Activated CD8-positive, alpha-beta memory T cell treated with anti-CD3 and anti-CD28 coated beads, Interleukin-2, amount 50 U/mL, for 1 hour (primary cell): ENCODE results near the gene PDE2A.

Experiments used
- DNase-seq: peaks from one replicate; pipeline ENCODE4 v3.0.0-alpha.2; 2020; ENCODE audit errors: extremely low read depth

The PDE2A gene

DNA sequence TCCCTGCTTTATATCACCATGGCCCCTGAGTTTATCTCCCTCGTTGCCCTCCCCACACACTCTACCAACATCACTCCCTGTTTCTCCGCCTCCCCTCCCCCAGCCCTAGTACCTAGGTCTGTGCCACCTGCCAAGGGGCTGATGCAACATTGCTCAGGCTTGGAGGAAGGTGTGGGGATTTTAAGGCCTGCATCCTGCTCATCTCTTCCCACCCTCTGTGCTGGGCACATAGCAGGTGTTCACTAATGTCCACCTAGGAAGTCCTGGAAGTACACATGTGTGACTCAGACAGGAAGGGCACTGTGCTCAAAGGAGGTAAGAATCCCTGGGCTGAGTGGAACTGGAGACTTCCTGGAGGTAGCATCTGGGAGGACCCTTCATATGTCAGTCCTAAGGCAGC, 37.0 kb downstream of the PDE2A start:
- no peak for DNase-seq

DNA sequence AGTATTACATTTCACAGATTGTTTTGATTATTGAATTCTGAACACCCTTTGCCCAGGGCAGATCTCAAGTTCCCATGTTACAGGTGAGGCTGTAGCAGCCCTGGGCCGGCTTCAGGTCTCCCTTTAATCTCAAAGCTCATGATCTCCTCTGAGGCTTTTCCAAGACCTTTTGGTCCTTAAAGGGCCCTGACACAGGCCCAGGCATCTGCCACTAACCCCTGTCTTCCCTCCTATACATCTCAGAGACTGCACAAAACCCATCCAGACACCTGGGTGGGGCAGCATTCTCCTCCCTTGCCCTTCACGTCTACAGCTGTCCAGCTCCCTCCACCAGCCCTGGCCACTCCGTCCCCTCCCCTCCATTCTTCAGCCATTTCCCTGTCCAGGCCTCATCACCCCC, 37.8 kb downstream of the PDE2A start:
- no peak for DNase-seq

- no peak for DNase-seq
Observed at GRCh38 chr11:72635933-72636332, 38.3 kb downstream of the PDE2A start.

GRCh38 chr11:72635309-72635915, 38.8 kb downstream of the PDE2A start:
- DNase-seq, result no peak

DNA sequence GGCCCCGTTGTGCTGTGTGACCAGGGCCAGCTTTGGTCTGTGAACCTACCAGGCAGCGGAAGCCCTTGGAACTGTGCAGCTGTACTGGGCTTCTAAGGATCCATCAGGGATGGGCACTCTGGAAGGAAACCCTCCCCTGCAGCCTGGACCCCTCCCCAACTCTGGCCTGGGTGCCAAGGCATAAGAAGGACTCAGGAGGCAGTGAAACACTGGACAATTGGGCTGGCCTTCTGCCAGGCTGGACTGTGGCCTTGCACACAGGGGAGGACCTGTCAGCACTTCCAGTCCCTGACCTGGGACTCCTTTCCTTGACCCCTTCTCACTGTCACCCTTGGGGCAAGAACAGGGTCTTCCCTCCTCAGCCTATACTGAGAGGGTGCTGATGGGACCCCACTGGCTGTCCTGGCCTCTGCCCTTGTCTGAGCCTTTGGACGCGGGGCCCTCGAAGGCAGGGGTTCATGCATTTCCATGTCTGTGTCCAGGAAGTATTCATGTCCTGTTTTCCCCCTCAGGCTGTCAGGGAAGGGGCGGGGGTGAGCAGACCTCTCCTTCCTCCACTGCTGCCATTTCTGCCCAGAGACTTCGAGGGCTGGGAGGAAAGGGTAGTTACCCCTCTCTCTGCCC, 39.6 kb downstream of the PDE2A start:
- no peak for DNase-seq

GRCh38 chr11:72634016-72634415, 40.2 kb downstream of the PDE2A start:
- no peak for DNase-seq

DNA sequence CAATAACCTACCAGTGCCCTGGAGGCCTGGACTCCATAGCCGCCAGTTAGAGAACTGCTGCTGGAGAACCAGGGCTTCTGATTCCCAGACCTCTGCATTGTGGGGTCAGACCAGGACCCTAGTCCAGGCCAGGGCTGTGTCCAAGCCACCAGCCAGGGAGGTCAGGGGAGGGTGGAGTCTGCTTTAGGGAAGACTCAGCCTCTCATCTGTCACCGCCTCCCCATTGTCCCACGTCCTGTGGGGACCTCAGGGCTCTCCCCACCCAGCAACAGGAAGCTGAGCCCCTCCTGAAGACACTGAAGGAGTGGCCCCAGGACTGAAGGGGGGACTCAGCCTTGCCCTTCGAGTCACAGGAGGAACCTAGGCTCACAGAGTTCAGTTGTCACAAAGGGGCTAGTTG, 41.2 kb downstream of the PDE2A start:
- no peak for DNase-seq

GRCh38 chr11:72631806-72632731, 42.2 kb downstream of the PDE2A start:
- DNase-seq, result no peak

DNA sequence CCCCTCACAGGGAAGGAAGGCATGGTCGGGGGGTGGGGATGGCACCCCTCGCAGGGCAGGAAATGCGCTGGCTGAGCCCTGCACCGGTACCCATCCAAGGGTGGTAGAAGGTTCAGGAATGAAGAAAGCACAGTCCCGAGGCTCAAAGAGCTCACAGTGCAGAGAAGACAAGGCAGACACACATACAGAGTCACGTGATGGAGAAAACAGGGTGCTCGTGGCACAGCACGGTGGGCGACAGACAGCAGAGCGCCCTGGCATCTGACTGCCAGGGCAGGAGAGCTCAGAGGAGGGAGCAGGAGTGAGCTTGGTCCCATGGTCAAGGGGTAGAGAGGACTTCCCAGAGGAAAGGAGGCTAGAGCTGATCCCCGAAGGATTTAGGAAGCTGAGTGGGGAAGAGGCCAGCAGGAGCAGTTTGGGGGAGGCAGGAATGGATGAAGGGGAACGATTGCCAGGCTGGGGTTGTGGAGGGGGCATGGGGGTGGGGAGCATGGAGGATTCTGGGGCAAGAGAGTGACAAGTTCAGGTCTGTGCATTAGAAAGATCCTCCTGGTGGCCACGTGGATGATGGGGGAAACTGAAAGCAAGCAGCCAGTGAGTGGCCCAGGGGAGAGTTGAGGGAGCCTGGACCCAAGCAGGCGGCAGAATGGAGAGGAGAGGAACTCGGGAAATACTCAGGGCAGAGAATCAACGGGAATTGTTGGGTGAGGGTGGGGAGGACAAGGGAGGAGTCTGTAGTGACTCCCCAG, 43.9 kb downstream of the PDE2A start:
- no peak for DNase-seq

DNA sequence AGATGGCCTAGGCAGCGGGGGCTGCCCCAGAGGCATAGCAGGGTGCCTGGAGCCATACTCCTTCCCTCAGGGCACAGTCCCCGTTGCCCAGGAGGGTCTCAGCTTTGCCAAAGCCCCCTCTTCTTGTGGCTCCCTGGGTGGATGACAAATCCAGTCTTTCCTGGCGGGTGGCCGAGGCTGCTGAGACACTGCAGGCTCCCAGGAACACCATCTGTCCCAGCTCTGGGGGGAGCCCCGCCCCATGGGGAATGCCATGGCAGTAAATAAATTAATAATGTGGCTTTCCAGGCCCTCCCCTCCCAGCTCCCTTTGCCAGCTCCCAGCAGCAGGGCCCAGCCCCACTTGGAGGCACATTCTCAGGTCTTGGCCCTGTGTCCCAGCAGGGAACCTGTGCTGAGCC, 45.0 kb downstream of the PDE2A start:
- no peak for DNase-seq

DNA sequence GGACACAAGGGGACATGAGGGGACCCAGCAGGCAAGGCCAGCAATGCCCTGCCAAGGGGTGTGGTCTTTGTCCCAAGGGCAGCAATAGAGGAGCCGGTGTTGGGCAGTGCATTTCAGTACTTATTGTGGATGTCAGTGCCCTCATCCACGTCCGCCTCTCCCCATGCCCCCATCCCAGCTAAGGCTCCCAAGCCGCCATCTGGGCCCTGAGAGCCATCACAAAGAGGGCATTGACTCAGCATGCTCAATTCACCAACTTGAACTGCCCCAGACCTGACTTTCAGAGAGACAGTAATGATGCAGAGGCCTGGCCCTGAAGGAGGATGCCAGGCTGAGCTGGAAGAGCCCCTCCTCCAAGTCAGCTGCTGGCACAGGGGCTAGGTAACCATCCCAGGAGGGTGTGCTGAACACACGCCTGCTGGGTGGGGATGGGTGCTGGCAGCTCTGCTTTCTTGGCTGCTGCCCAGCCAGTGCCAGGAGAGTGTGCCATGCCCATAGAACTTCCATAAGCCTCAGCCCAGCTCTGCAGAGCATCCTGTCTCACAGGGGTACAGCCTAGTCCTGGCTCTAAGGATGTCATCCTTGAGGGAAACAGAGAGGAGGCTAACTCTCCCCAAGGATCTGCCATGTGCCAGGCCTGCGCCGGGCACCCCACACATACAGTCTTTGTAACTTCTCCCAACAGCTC, 46.5 kb downstream of the PDE2A start:
- no peak for DNase-seq

GRCh38 chr11:72626414-72626936, 47.7 kb downstream of the PDE2A start:
- no peak for DNase-seq

DNA sequence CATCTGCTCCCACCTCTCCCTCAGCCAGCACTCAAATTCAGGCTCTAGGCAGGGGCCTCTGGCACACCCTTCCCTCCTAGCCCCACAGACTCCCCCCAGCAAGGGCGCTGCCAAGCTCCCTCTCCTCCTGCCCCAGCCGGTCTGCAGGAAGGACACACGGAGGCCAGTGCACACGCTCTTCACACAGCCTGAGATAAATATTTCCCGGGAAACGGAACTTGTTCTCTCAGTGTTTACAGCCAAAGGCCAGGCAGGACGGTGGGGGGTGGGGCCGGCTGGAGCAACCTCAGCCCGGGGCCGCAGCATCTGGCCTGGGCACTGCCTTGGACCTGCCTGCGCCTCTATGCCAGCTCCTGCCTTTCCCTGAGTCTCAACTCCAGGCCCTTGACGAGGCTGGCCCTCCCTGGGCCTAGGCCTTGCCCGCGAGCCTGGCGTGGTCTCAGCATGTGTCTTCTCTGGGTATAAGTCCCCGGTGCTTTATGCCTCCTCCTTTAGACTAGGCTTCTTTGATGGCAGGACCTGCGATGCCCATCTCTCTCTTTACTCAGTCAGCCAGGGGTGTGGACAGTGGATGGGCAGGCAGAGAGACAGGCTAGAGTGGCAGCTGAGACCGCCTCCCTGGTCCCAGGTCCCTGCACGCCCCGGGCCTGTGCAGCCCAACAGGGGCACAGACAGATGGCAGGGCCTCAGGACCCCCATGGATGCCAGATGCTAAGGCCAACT, 48.4 kb downstream of the PDE2A start:
- DNase-seq, result no peak

DNA sequence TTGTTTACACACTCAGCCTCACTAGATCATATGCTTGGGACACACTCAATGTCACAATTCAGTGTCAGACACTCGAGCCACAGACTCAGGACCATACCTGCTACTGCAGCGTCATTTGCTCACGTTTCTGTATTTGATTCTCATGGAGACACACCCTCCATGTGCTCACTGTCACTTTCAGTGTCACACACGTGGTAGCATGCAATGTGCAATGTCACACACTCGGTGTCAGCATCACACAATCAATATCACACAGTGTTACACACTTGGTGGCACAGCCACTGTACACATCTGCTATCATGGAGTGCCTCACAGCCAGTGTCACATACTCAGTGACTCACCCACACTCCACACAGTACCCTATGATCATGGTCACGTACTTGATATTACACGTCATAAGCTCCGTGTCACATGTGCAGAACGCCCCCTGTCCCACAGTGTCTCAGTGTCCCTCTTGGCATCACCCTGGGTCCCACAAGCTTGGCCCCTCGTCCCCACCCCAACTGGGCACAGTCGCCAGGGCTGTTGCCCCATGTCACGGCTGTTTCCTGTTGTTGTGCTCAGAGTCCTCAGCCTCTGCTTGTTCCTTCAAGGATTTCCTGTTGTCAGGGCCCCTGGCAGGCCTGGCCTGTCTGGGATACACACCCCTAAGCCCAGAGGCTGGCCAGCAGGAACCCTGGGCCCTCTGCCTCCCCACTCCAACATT, 49.6 kb downstream of the PDE2A start:
- DNase-seq, result no peak

DNA sequence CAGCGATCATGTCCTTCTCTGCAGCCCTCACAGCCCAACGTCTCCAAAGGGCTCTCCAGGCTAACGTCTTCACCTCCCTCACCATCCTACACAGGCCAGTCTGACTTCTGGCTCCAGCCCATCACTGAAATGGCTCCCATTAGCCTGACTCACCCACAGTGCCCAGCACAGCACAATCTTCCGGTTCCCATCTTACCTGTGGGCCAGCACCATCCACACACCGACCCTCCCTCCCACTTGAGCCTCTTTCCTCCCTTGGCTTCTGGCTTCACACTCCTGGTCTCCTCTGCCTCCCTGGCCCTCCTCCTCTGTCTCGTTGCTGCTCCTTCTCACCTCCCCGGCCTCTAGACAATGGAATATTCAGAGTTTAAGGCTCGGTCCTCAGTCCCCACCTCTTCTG, 51.2 kb downstream of the PDE2A start:
- no peak for DNase-seq

DNA sequence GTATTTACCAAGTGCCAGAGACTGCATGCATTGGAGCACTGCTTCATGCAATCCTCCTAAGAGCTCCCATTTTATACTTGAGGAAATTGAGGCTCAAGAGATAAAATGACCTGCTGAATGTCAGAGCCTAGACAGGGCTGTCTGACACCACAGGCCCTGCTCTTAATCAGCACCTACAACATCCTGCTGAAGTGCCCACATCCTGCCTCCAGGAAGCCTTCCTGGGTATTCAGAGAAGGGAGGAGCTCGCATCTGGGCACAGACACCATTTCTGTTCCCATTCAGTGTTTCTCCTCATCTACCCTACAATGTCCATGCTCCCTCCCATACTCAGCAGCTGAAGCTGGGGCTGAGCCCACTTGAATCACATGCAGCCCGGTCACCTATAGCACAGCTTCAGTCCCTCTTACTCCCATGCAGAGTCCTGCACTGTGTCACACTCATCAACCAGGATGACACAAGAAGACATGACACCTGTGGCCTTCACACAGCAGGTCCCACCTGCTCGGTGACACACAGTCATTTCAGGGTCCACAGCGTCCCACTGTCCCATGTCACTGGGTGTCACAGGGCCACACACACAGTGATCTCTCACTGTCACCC, 53.1 kb downstream of the PDE2A start:
- DNase-seq, result no peak

DNA sequence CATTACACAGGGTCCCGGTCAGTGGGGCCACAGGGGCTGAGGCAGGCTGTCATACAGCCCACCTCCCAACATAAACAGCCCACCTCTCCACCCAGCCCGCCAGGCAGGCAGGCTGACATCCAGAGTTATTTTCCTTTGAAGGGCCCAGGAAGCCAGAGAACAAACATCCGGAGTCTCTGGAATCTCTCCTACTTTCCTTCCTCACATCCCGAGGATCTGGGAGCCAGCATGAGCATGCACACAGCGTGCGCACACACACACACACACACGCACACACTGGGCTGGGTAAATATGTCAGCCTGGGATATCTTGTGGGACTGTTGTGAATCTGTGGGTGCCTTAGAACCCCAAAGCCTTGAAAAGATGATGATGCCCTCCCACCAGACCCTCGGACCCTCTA, 55.4 kb downstream of the PDE2A start:
- no peak for DNase-seq

- DNase-seq, result no peak
Observed at GRCh38 chr11:72617080-72617762, 57.0 kb downstream of the PDE2A start.

DNA sequence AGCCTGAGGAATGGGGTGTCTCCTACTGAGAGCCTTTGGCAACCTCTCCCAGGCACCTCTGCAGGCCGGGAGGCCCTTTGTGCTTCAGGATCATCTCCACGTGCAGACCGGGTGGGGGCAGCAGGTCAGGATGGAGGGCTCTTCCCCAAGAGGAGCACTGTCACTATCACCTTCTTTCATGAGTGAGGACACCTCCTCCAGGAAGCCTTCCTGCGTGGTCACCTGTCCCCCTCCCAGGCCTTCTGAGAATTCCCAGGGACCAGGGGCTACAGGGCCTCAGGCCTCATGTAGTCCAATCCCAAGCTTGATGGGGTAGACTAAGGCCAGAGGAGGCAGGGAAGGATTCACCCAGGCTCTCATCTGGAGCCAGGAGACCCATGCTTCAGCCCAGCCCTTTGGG, 57.6 kb downstream of the PDE2A start:
- no peak for DNase-seq
